VCaP (cell line): Measurements from ENCODE around the gene PPP2R2C.

ENCODE experiments used
- H3K27ac ChIP-seq: fragments of 450-650 bp; 2 replicates; pipeline ENCODE4 v1.5.1; 2017
- CTCF ChIP-seq: fragments of 450-650 bp; conservative IDR thresholded peaks from 2 replicates; pipeline ENCODE4 v1.5.1; 2017; ENCODE audit warnings: mild to moderate bottlenecking, moderate library complexity

PPP2R2C gene

DNA sequence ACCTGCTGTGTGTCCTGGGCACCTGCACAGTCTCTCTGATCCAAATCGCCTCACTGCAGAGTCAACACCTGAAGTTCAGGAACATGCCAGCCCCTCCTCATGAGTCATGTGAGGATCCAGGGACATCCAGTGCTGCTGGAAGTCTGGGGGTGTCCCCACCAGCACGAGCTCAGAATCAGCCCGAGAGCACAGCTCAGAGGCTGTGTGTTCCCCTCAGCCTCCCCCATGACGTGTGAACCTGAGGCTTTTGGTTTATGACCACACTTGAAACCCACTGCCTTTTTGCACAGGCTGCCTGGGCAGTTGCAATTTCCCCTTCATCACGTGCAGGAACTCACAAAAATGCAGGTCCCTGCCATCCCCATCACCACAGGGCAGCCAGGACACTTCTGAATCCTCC lies 47.1 kb downstream of the PPP2R2C start:
- no peak overlapping the region for H3K27ac ChIP-seq

GRCh38 chr4:6424425-6424824 lies 48.0 kb downstream of the PPP2R2C start:
- H3K27ac ChIP-seq = no peak overlapping the region
- no peak for TF ChIP-seq CTCF

More for the DNA sequence above, 47.1 kb downstream of the PPP2R2C start:
- no peak for TF ChIP-seq CTCF

GRCh38 chr4:6423575-6423974 lies 48.8 kb downstream of the PPP2R2C start:
- H3K27ac ChIP-seq = no peak overlapping the region
- no peak for TF ChIP-seq CTCF

DNA sequence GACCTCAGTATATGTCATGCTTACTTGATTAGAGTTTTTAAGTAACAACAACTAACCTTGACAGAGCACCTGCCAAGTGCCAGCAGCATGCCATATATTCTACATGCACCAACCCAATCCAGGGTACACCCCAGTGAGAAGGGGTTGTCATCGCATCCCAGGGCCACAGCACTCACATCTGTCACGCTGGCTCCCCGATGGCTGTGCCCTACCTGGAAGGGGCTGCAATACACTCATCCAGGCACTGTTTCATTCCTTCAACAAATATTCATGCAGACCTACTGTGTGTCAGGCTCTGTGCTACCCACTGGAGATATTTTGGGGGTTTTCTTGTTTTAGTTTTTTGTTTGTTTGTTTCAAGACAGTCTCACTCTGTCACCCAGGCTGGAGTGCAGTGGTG lies 49.5 kb downstream of the PPP2R2C start:
- H3K27ac ChIP-seq = no peak overlapping the region
- TF ChIP-seq CTCF = no peak

GRCh38 chr4:6422105-6422504 lies 50.3 kb downstream of the PPP2R2C start:
- no peak for TF ChIP-seq CTCF
- H3K27ac ChIP-seq = no peak overlapping the region

DNA sequence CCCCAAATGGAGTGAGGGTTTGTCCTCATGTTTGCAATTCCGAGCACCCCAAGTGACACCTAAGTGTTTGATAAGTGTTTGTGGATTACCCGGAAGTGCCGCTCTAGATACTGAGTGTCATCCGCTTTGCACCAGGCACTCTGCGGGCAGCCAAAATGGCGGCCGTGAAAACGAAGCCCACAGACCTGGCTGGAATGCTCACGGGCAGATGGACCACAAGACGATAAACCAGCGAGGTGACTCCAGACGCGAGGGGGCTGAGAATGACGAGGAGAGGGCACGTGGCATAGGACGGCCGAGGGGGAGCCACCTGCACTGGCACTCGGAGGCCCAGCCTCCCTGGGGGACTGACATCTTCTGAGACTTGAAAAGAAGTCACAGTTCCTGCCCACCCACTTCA lies 51.0 kb downstream of the PPP2R2C start:
- no peak overlapping the region for H3K27ac ChIP-seq
- TF ChIP-seq CTCF = no peak

- no peak for TF ChIP-seq CTCF
Observed at GRCh38 chr4:6420972-6421371, 51.4 kb downstream of the PPP2R2C start.

GRCh38 chr4:6420036-6420435 lies 52.4 kb downstream of the PPP2R2C start:
- no peak for TF ChIP-seq CTCF
- H3K27ac ChIP-seq = no peak overlapping the region

More at GRCh38 chr4:6420972-6421371, 51.4 kb downstream of the PPP2R2C start:
- no peak overlapping the region for H3K27ac ChIP-seq
